Activated T-cell treated with anti-CD3 and anti-CD28 coated beads, Interleukin-2, amount 50 U/mL, for 4 hours (primary cell): Measurements from ENCODE around the gene ALG9. TPM values are rescaled to one million over a fixed set of nuclear protein-coding genes. Genes with fewer than 3 reads are reported as not detected.
"Not testable (repeated sequence)": the region's sequence is repeated elsewhere in the genome, so short reads cannot be mapped to it uniquely, and the experiment has no call there.

Experiments
- ATAC-seq, 2 donors: fragments of 200-7000 bp; cut with Tn5 transposase; one replicate each; pipeline ENCODE4 v1.10.0; 2021
- DNase-seq: peaks from one replicate; pipeline ENCODE4 v3.0.0-alpha.2; 2020
- H3K27me3 Mint-ChIP-seq: one replicate; pipeline ENCODE4 v1.8.0; 2021; ENCODE audit warnings: low read depth, mixed read lengths
- H3K36me3 Mint-ChIP-seq: one replicate; pipeline ENCODE4 v1.8.0; 2022; ENCODE audit warnings: mixed read lengths; ENCODE audit not compliant: insufficient read depth
- H3K4me1 Mint-ChIP-seq: one replicate; pipeline ENCODE4 v1.8.0; 2021; ENCODE audit warnings: low read depth, mixed read lengths
- H3K4me3 Mint-ChIP-seq: one replicate; pipeline ENCODE4 v1.8.0; 2021; ENCODE audit warnings: mild to moderate bottlenecking, moderate library complexity, mixed read lengths
- H3K9me3 Mint-ChIP-seq: one replicate; pipeline ENCODE4 v1.8.0; 2021; ENCODE audit warnings: mixed read lengths
- total RNA-seq, 3 donors: library from RNA; stranded (reverse); gene quantifications; one replicate each; pipeline ENCODE4 v1.2.1, GENCODE V29; 2021

The ALG9 gene
- total RNA-seq, 3 donors from 2014 or later: 22.9 to 24.2 (median 23.8) TPM

GRCh38 chr11:111782109-111782741 is 89.2 kb downstream of the ALG9 start:
- Mint-ChIP-seq H3K4me3 (no peak overlapping the region), H3K9me3 (no peaks in the 10 kb centered on the region), H3K4me1 (no peaks in the 10 kb centered on the region), H3K36me3 (peaks cover 14% of the 10 kb centered on the region), H3K27me3 (no peaks in the 10 kb centered on the region)
- DNase-seq (no peak), ATAC-seq (no peak)

- H3K4me3 Mint-ChIP-seq: no peak overlapping the region
- H3K36me3 Mint-ChIP-seq: peaks cover 2% of the 10 kb centered on the region
- ATAC-seq: no peak
- H3K4me1 Mint-ChIP-seq: no peaks in the 10 kb centered on the region
- no peaks in the 10 kb centered on the region for H3K27me3 Mint-ChIP-seq
- H3K9me3 Mint-ChIP-seq: no peaks in the 10 kb centered on the region
- no peak for DNase-seq
These were observed 92.3 kb downstream of the ALG9 start for GRCh38 chr11:111779118-111779517.

GRCh38 chr11:111778047-111778558 is 93.3 kb downstream of the ALG9 start:
- no peaks in the 10 kb centered on the region for H3K36me3 Mint-ChIP-seq
- ATAC-seq (no peak), DNase-seq (no peak)
- no peaks in the 10 kb centered on the region for H3K4me1 Mint-ChIP-seq
- no peak overlapping the region for H3K4me3 Mint-ChIP-seq
- H3K9me3 Mint-ChIP-seq: no peaks in the 10 kb centered on the region
- H3K27me3 Mint-ChIP-seq: no peaks in the 10 kb centered on the region

GRCh38 chr11:111777094-111778046 is 94.0 kb downstream of the ALG9 start:
- Mint-ChIP-seq H3K9me3 (no peaks in the 10 kb centered on the region), H3K4me3 (no peak overlapping the region), H3K4me1 (no peaks in the 10 kb centered on the region), H3K36me3 (no peaks in the 10 kb centered on the region), H3K27me3 (no peaks in the 10 kb centered on the region)
- no peak for DNase-seq
- ATAC-seq: peak; percentile 74 to 86

- Mint-ChIP-seq H3K4me3 (no peak overlapping the region), H3K36me3 (no peaks in the 10 kb centered on the region), H3K9me3 (no peaks in the 10 kb centered on the region), H3K27me3 (no peaks in the 10 kb centered on the region), H3K4me1 (no peaks in the 10 kb centered on the region)
- DNase-seq (no peak), ATAC-seq (no peak)
These were observed 94.8 kb downstream of the ALG9 start for GRCh38 chr11:111776398-111777093.

GRCh38 chr11:111774955-111775710 is 96.2 kb downstream of the ALG9 start:
- H3K9me3 Mint-ChIP-seq: no peaks in the 10 kb centered on the region
- no peak overlapping the region for H3K4me3 Mint-ChIP-seq
- H3K27me3 Mint-ChIP-seq: no peaks in the 10 kb centered on the region

GRCh38 chr11:111772535-111772934 is 98.8 kb downstream of the ALG9 start:
- no peak overlapping the region for H3K4me3 Mint-ChIP-seq
- no peaks in the 10 kb centered on the region for H3K36me3 Mint-ChIP-seq
- no peaks in the 10 kb centered on the region for H3K27me3 Mint-ChIP-seq
- no peak for ATAC-seq
- H3K4me1 Mint-ChIP-seq: no peaks in the 10 kb centered on the region
- H3K9me3 Mint-ChIP-seq: no peaks in the 10 kb centered on the region
- no peak for DNase-seq

More at GRCh38 chr11:111774955-111775710, 96.2 kb downstream of the ALG9 start:
- Mint-ChIP-seq H3K36me3 (no peaks in the 10 kb centered on the region), H3K4me1 (no peaks in the 10 kb centered on the region)
- ATAC-seq (no peak), DNase-seq (no peak)

- H3K27me3 Mint-ChIP-seq, H3K4me3 Mint-ChIP-seq, ATAC-seq, DNase-seq, H3K36me3 Mint-ChIP-seq, H3K4me1 Mint-ChIP-seq, H3K9me3 Mint-ChIP-seq: not testable (repeated sequence)
These were observed 100.2 kb downstream of the ALG9 start for GRCh38 chr11:111771205-111771604.

GRCh38 chr11:111770581-111771134 is 100.7 kb downstream of the ALG9 start:
- DNase-seq (no peak), ATAC-seq (no peak)
- H3K9me3 Mint-ChIP-seq: no peaks in the 10 kb centered on the region
- H3K27me3 Mint-ChIP-seq: no peaks in the 10 kb centered on the region
- H3K36me3 Mint-ChIP-seq: no peaks in the 10 kb centered on the region
- H3K4me1 Mint-ChIP-seq: peaks cover 5% of the 10 kb centered on the region
- H3K4me3 Mint-ChIP-seq: no peak overlapping the region

GRCh38 chr11:111766834-111767142 is 104.6 kb downstream of the ALG9 start:
- H3K4me1 Mint-ChIP-seq: peaks cover 33% of the 10 kb centered on the region
- H3K9me3 Mint-ChIP-seq: no peaks in the 10 kb centered on the region
- DNase-seq: no peak
- peak in 1 of 2 donors; percentile 3 for ATAC-seq
- peaks cover 30% of the 10 kb centered on the region for H3K36me3 Mint-ChIP-seq
- H3K4me3 Mint-ChIP-seq: peak overlapping the region; percentile 99
- H3K27me3 Mint-ChIP-seq: no peaks in the 10 kb centered on the region

GRCh38 chr11:111765984-111766833 is 105.2 kb downstream of the ALG9 start, which contains the start of gene PPP2R1B:
Gene PPP2R1B, minus strand, starts transcription at chr11:111766389. Its CDS starts 28 bp downstream, at chr11:111766361.
- Mint-ChIP-seq H3K4me3 (peak within 1 kb of the TSS; percentile 99), H3K36me3 (peaks cover 32% of the 10 kb centered on the region), H3K27me3 (no peaks in the 10 kb centered on the region), H3K4me1 (peaks cover 33% of the 10 kb centered on the region), H3K9me3 (no peaks in the 10 kb centered on the region)
- ATAC-seq (peak; percentile 98), DNase-seq (peak; percentile 65)

GRCh38 chr11:111765320-111765983 is 105.9 kb downstream of the ALG9 start:
- H3K4me1 Mint-ChIP-seq: peaks cover 33% of the 10 kb centered on the region
- ATAC-seq: no peak
- H3K27me3 Mint-ChIP-seq: no peaks in the 10 kb centered on the region
- no peak for DNase-seq
- H3K36me3 Mint-ChIP-seq: peaks cover 37% of the 10 kb centered on the region
- H3K4me3 Mint-ChIP-seq: peak overlapping the region; percentile 99
- H3K9me3 Mint-ChIP-seq: no peaks in the 10 kb centered on the region
